H1 (cell line): ENCODE data around the gene APBA2. TPM values are rescaled to one million over a fixed set of nuclear protein-coding genes. Genes with fewer than 3 reads are reported as not detected.

Source experiments
- polyA plus RNA-seq, 7 experiments: library from polyadenylated mRNA; depleted of rRNA in 3 of 7; stranded (reverse) in 5 of 7; unstranded in 2 of 7; fragments of >200 nt in 5 of 7; fragments of 200-250 nt in 2 of 7; gene quantifications; 1 replicate in 5 of 7; 2 replicates in 1 of 7; 4 replicates in 1 of 7; pipeline versions ENCODE4 v1.2.1 to v1.2.3, GENCODE V29; 2011 to 2013; ENCODE audit warnings: missing spikeins in 2 of 7, mixed read lengths in 2 of 7
- total RNA-seq: library from RNA; stranded (reverse); fragmentation: NEBNext Ultra II Directional; extraction: Animal tissue kit (Norgen Biotek cat#: 25700); gene quantifications from 2 replicates; pipeline ENCODE4 v1.2.1, GENCODE V29; 2021
- TF ChIP-seq, protein P1 (sequence below): IDR thresholded peaks from 2 replicates; pipeline ENCODE4 v1.6.1; 2012; ENCODE audit warnings: low read length, inconsistent platforms

The APBA2 gene
- total and polyA plus RNA-seq, 2 of the 8 experiments (the other 6 are each of a cell fraction or from before 2014, with no cell fraction given), result 15.5 to 19.0 TPM

DNA sequence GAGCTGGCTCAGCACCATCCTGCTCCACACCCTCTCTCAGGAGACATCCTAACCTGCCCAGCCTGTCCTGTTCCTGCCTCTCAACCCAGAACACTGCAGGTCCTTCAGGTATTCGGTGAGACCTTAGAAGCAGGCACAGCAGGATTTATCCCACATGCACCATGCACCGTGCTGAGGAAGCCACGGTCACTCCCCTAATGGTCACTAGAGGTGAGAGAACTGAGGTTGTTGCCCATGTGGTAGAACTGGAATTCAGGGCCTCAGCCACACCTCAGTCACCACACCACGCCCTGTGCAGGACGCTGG lies 36.9 kb downstream of the APBA2 start (continued):
- TF ChIP-seq, protein P1, sequence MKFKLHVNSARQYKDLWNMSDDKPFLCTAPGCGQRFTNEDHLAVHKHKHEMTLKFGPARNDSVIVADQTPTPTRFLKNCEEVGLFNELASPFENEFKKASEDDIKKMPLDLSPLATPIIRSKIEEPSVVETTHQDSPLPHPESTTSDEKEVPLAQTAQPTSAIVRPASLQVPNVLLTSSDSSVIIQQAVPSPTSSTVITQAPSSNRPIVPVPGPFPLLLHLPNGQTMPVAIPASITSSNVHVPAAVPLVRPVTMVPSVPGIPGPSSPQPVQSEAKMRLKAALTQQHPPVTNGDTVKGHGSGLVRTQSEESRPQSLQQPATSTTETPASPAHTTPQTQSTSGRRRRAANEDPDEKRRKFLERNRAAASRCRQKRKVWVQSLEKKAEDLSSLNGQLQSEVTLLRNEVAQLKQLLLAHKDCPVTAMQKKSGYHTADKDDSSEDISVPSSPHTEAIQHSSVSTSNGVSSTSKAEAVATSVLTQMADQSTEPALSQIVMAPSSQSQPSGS, result no peak
